ENCODE results near the gene GALNT10.

DNA sequence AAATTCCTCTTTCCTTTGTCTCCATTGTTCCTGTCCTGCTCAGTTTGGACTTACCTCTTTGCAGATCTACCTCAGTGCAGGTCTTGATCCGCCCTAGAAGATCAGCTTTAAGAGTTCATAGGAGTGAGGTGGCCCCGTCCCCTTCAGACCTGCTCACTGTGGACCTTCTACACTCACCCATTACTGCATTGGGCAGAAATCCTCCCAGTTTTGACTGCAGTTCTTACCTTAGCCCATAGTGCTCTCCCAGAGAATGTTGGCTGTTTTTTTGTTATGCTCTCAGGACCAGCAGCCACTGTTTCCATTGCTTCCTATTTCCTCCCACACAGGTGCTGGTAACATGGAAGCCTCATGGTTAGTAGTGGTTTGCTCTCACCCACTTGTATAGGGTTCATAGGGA, 63.3 kb downstream of the GALNT10 start:
- TF ChIP-seq, protein P1, sequence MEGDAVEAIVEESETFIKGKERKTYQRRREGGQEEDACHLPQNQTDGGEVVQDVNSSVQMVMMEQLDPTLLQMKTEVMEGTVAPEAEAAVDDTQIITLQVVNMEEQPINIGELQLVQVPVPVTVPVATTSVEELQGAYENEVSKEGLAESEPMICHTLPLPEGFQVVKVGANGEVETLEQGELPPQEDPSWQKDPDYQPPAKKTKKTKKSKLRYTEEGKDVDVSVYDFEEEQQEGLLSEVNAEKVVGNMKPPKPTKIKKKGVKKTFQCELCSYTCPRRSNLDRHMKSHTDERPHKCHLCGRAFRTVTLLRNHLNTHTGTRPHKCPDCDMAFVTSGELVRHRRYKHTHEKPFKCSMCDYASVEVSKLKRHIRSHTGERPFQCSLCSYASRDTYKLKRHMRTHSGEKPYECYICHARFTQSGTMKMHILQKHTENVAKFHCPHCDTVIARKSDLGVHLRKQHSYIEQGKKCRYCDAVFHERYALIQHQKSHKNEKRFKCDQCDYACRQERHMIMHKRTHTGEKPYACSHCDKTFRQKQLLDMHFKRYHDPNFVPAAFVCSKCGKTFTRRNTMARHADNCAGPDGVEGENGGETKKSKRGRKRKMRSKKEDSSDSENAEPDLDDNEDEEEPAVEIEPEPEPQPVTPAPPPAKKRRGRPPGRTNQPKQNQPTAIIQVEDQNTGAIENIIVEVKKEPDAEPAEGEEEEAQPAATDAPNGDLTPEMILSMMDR (IDR thresholded peaks at IDR 0.05; ENCODE audit: insufficient read depth, low read depth, low read length) = no peak
- no peak for TF ChIP-seq EZH2 (IDR thresholded peaks at IDR 0.05; ENCODE audit: insufficient read depth, low read length)
